SKM-1 (cell line): ENCODE measurements around the gene BTNL2.
"Not testable (repeated sequence)": the region's sequence is repeated elsewhere in the genome, so short reads cannot be mapped to it uniquely, and the experiment has no call there.

Experiments used
- DNase-seq: peaks from one replicate; lab custom pipeline; 2025; ENCODE audit not compliant: unreplicated experiment; lab: John Stamatoyannopoulos, UW

Gene BTNL2

DNA sequence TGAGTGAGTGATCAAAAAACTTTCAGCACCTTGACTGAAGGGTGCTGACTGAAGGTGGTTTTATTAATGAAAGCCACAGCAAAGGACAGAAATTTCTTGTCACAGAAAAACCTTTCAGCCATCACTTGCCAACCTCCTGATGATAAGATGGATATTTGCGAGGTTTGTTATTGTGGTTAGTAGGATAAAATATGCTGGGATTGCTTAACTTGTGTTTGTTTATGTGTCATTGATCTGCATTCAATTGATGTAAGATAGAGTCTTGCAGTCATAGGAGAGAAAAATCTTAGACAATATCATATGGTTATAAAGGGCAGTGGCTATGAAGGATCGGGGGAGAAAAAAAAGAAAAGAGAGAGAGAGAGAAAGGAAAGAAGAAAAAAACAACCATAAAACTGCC, 36.5 kb downstream of the BTNL2 start:
- DNase-seq, result no peak

DNA sequence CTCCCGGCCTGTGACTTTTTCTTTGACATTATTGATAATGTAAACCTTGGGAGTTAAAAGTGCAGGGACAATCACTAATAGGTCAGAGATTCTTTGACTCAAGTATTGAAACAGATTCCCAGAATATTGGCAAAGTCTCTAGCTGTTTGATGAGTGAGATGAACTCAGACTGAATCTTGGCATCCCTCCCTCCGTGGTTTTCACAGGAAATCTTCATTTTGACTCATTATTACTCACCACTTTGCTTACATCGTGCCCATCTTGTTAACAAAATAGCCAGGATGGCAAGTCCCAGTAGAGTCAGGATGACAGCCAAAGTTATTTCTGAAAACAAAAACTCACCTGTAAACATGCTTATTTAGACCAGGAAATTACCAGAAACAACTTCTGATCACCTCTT, 37.3 kb downstream of the BTNL2 start:
- no peak for DNase-seq

DNA sequence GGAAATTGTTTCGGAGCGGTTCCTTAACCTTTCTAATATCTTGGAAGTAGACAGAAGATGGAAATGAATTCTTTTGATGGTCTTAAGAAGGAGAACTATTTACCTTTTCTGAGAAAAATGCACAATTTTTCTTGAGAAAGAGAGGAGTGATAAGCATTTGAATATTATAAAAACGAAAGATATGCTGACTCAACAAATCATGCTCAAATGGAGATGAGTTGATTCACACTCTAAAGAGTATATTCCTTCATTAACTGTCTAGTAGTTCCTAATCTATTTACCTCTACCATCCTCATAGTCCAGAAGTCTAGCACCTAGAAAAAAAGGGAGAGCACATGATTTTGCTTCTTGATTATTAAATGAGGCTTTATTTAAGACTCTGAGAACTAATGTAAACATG, 39.3 kb downstream of the BTNL2 start:
- no peak for DNase-seq

DNA sequence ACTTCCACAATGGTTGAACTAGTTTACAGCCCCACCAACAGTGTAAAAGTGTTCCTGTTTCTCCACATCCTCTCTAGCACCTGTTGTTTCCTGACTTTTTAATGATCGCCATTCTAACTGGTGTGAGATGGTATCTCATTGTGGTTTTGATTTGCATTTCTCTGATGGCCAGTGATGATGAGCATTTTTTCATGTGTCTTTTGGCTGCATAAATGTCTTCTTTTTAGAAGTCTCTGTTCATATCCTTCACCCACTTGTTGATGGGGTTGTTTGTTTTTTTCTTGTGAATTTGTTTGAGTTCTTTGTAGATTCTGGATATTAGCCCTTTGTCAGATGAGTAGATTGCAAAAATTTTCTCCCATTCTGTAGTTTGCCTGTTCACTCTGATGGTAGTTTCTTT, 47.8 kb downstream of the BTNL2 start:
- DNase-seq, result not testable (repeated sequence)

DNA sequence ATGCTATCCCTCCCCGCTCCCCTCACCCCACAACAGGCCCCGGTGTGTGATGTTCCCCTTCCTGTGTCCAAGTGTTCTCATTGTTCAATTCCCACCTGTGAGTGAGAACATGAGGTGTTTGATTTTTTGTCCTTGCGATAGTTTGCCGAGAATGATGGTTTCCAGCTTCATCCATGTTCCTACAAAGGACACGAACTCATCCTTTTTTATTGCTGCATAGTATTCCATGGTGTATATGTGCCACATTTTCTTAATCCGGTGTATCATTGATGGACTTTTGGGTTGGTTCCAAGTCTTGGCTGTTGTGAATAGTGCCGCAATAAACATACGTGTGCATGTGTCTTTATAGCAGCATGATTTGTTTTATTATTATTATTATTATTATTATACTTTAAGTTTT, 48.4 kb downstream of the BTNL2 start:
- not testable (repeated sequence) for DNase-seq

DNA sequence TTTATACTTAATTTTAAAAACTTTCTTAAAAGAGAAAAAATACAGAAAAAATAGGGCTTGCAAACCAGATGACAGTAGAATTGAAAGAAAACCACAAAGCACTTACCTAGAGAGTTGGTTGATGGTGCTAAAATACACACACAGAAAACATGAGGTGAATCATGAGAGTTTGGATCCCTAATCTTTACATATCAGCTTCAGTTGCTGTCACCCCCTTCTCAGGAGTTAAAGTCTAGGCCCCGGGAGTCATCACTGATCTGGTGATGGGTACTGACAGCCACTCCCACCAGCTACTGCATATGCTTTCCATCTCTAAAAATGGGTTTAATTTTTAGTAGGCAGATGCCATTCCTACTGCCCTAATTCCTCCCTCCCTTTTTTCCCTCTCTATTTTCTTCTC, 52.0 kb downstream of the BTNL2 start:
- DNase-seq, result no peak

DNA sequence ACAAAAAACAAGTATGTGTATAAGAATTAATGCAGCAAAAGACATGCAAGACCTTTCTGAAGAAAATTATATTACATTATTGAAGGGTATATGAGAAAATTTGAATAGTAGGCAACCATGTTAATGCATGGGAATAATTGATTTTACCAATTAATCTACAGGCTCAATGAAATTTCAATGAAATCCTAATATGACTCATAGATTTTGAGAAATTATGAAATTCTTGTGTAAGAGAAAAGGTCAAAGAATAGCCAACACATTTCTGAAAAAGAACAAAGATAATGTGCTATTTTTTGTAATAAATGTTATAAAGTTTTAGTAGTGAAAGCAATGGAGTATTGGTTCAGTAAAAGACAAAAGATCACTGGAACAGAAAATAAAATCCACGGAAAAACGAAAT, 53.6 kb downstream of the BTNL2 start:
- no peak for DNase-seq
